Measurements from ENCODE around the gene HYPK. TPM values are rescaled to one million over a fixed set of nuclear protein-coding genes. Genes with fewer than 3 reads are reported as not detected.

Gene HYPK
- total RNA-seq, 1 donor from 2014 or later, result 6.5 TPM

- Mint-ChIP-seq H3K4me3 (ENCODE audit: unreplicated experiment) (no peak overlapping the region), H3K27me3 (ENCODE audit: unreplicated experiment) (no peaks in the 10 kb centered on the region), H3K4me1 (ENCODE audit: unreplicated experiment) (no peaks in the 10 kb centered on the region), H3K9me3 (ENCODE audit: unreplicated experiment) (no peaks in the 10 kb centered on the region), H3K27ac (ENCODE audit: unreplicated experiment) (no peak overlapping the region), H3K36me3 (ENCODE audit: low read depth, unreplicated experiment) (peaks cover 52% of the 10 kb centered on the region)
- peak; percentile 72 for DNase-seq (ENCODE audit: low spot score)
- peak; percentile 67 for TF ChIP-seq CTCF (IDR thresholded peaks at IDR 0.05; ENCODE audit: unreplicated experiment)
Measured at GRCh38 chr15:43769584-43770228, 30.7 kb upstream of the HYPK start.

- Mint-ChIP-seq H3K36me3 (ENCODE audit: low read depth, unreplicated experiment) (peaks cover 42% of the 10 kb centered on the region), H3K4me3 (ENCODE audit: unreplicated experiment) (no peak overlapping the region), H3K9me3 (ENCODE audit: unreplicated experiment) (no peaks in the 10 kb centered on the region), H3K27me3 (ENCODE audit: unreplicated experiment) (peaks cover 5% of the 10 kb centered on the region), H3K4me1 (ENCODE audit: unreplicated experiment) (peaks cover 4% of the 10 kb centered on the region), H3K27ac (ENCODE audit: unreplicated experiment) (no peak overlapping the region)
- no peak for DNase-seq (ENCODE audit: low spot score)
- TF ChIP-seq CTCF (IDR thresholded peaks at IDR 0.05; ENCODE audit: unreplicated experiment), result no peak
Measured at GRCh38 chr15:43771816-43772215, 28.6 kb upstream of the HYPK start.

- H3K36me3 Mint-ChIP-seq (ENCODE audit: low read depth, unreplicated experiment), result peaks cover 42% of the 10 kb centered on the region
- H3K4me1 Mint-ChIP-seq (ENCODE audit: unreplicated experiment), result peaks cover 4% of the 10 kb centered on the region
- no peaks in the 10 kb centered on the region for H3K9me3 Mint-ChIP-seq (ENCODE audit: unreplicated experiment)
- no peak overlapping the region for H3K4me3 Mint-ChIP-seq (ENCODE audit: unreplicated experiment)
- H3K27ac Mint-ChIP-seq (ENCODE audit: unreplicated experiment), result no peak overlapping the region
- peaks cover 5% of the 10 kb centered on the region for H3K27me3 Mint-ChIP-seq (ENCODE audit: unreplicated experiment)
- DNase-seq (ENCODE audit: low spot score), result no peak
- no peak for TF ChIP-seq CTCF (IDR thresholded peaks at IDR 0.05; ENCODE audit: unreplicated experiment)
Measured at GRCh38 chr15:43772624-43773023, 27.8 kb upstream of the HYPK start.

- no peak overlapping the region for H3K4me3 Mint-ChIP-seq (ENCODE audit: unreplicated experiment)
- peaks cover 38% of the 10 kb centered on the region for H3K36me3 Mint-ChIP-seq (ENCODE audit: low read depth, unreplicated experiment)
Measured at GRCh38 chr15:43774062-43774461, 26.3 kb upstream of the HYPK start.

More at GRCh38 chr15:43774062-43774461, 26.3 kb upstream of the HYPK start:
- Mint-ChIP-seq H3K4me1 (ENCODE audit: unreplicated experiment) (peaks cover 4% of the 10 kb centered on the region), H3K27ac (ENCODE audit: unreplicated experiment) (no peak overlapping the region), H3K27me3 (ENCODE audit: unreplicated experiment) (peaks cover 5% of the 10 kb centered on the region), H3K9me3 (ENCODE audit: unreplicated experiment) (no peaks in the 10 kb centered on the region)
- no peak for DNase-seq (ENCODE audit: low spot score)
- TF ChIP-seq CTCF (IDR thresholded peaks at IDR 0.05; ENCODE audit: unreplicated experiment), result no peak

Measured in endothelial cell (in vitro differentiated cells).